Left ventricle myocardium inferior (tissue), 1 donor: ENCODE data around the gene ARF5. TPM values are rescaled to one million over a fixed set of nuclear protein-coding genes. Genes with fewer than 3 reads are reported as not detected.
"Not testable (repeated sequence)": the region's sequence is repeated elsewhere in the genome, so short reads cannot be mapped to it uniquely, and the experiment has no call there.

Experiments used
- DNase-seq: peaks from one replicate; pipeline ENCODE4 v3.0.0-alpha.2; 2020
- H3K27ac ChIP-seq: fragments of 200-600 bp; replicated peaks from 2 replicates; pipeline ENCODE4 v1.8.0; 2021
- H3K27me3 ChIP-seq: fragments of 200-600 bp; 2 replicates; pipeline ENCODE4 v1.8.0; 2021; ENCODE audit warnings: low read depth
- H3K36me3 ChIP-seq: fragments of 200-600 bp; 2 replicates; pipeline ENCODE4 v1.8.0; 2021
- H3K4me1 ChIP-seq: fragments of 200-600 bp; 2 replicates; pipeline ENCODE4 v1.8.0; 2021
- H3K4me3 ChIP-seq: fragments of 200-600 bp; 2 replicates; pipeline ENCODE4 v1.8.0; 2021; ENCODE audit warnings: mild to moderate bottlenecking, moderate library complexity
- H3K9me3 ChIP-seq: fragments of 200-600 bp; replicated peaks from 2 replicates; pipeline ENCODE4 v1.8.0; 2021
- CTCF ChIP-seq: fragments of 200-600 bp; IDR thresholded peaks from 2 replicates; pipeline ENCODE4 v1.8.0; 2021; ENCODE audit warnings: antibody characterized with exemption, mild to moderate bottlenecking, borderline replicate concordance
- intact Hi-C: fragments of 100-400 bp; cut with micrococcal nuclease; formaldehyde crosslinking; loops from one replicate; pipeline ENCODE4 v1.11.0; 2022
- total RNA-seq: library from RNA; stranded (reverse); fragmentation: NEBNext Ultra II Directional; extraction: Animal tissue kit (Norgen Biotek cat#: 25700); gene quantifications from one replicate; pipeline ENCODE4 v1.2.1, GENCODE V29; 2021
- donor health status: DM: no; HTN: yes; CAD: no; lungs with severe emphysema.

The ARF5 gene
- total RNA-seq, 1 donor from 2014 or later: 67.2 TPM

GRCh38 chr7:127551941-127552340 is 36.3 kb upstream of the ARF5 start:
- Histone ChIP-seq H3K27ac (no peak overlapping the region), H3K9me3 (no peaks in the 10 kb centered on the region), H3K27me3 (no peaks in the 10 kb centered on the region), H3K4me1 (no peaks in the 10 kb centered on the region), H3K36me3 (no peaks in the 10 kb centered on the region), H3K4me3 (no peak overlapping the region)
- no peak for DNase-seq
- intact Hi-C loops: no loop called here
- TF ChIP-seq CTCF: no peak

- no peak overlapping the region for H3K4me3 ChIP-seq
- no peaks in the 10 kb centered on the region for H3K27me3 ChIP-seq
- no peaks in the 10 kb centered on the region for H3K9me3 ChIP-seq
- H3K36me3 ChIP-seq: no peaks in the 10 kb centered on the region
- DNase-seq: no peak
- no peak overlapping the region for H3K27ac ChIP-seq
- H3K4me1 ChIP-seq: no peaks in the 10 kb centered on the region
- TF ChIP-seq CTCF: no peak
- intact Hi-C loops: no loop called here
These were observed 31.8 kb upstream of the ARF5 start for GRCh38 chr7:127556404-127556803.

GRCh38 chr7:127557803-127558202 is 30.4 kb upstream of the ARF5 start:
- DNase-seq: no peak
- Histone ChIP-seq H3K27ac (no peak overlapping the region), H3K9me3 (peaks cover under 1% of the 10 kb centered on the region), H3K36me3 (no peaks in the 10 kb centered on the region), H3K27me3 (no peaks in the 10 kb centered on the region), H3K4me3 (no peak overlapping the region), H3K4me1 (no peaks in the 10 kb centered on the region)
- peak; percentile 29 for TF ChIP-seq CTCF
- intact Hi-C loops: no loop called here

GRCh38 chr7:127566242-127566641 is 22.0 kb upstream of the ARF5 start:
- DNase-seq: no peak
- Histone ChIP-seq H3K9me3 (peaks cover 8% of the 10 kb centered on the region), H3K27me3 (no peaks in the 10 kb centered on the region), H3K27ac (no peak overlapping the region), H3K4me3 (no peak overlapping the region), H3K36me3 (no peaks in the 10 kb centered on the region), H3K4me1 (no peaks in the 10 kb centered on the region)
- intact Hi-C loops: no loop called here
- TF ChIP-seq CTCF: no peak

- H3K4me3 ChIP-seq, H3K9me3 ChIP-seq, DNase-seq, H3K27me3 ChIP-seq, H3K27ac ChIP-seq, intact Hi-C loops, H3K36me3 ChIP-seq, H3K4me1 ChIP-seq: not testable (repeated sequence)
These were observed 20.2 kb upstream of the ARF5 start for GRCh38 chr7:127568034-127568433.

- Histone ChIP-seq H3K4me3 (no peak overlapping the region), H3K27ac (no peak overlapping the region), H3K36me3 (no peaks in the 10 kb centered on the region), H3K4me1 (no peaks in the 10 kb centered on the region), H3K27me3 (no peaks in the 10 kb centered on the region), H3K9me3 (no peaks in the 10 kb centered on the region)
- TF ChIP-seq CTCF: no peak
- DNase-seq: no peak
- intact Hi-C loops: no loop called here
These were observed 16.3 kb upstream of the ARF5 start for GRCh38 chr7:127571741-127572505.
